Ascending aorta (tissue), 2 donors: ENCODE results near the gene THAP7. TPM values are rescaled to one million over a fixed set of nuclear protein-coding genes. Genes with fewer than 3 reads are reported as not detected.
"Not testable (repeated sequence)": the region's sequence is repeated elsewhere in the genome, so short reads cannot be mapped to it uniquely, and the experiment has no call there.

ENCODE experiments used
- DNase-seq, 2 donors: peaks; one replicate each; pipeline ENCODE4 v3.0.0-alpha.2; 2019; ENCODE audit warnings: low spot score in 2 of 2
- H3K27ac ChIP-seq, 2 donors: fragments of 200-600 bp; sonication (generic); one replicate each; pipeline ENCODE4 v1.5.1; 2016 to 2017; ENCODE audit warnings: mild to moderate bottlenecking in 1 of 2
- H3K27me3 ChIP-seq: fragments of 200-600 bp; sonication (generic); one replicate; pipeline ENCODE4 v1.5.1; 2017
- H3K36me3 ChIP-seq, 2 donors: fragments of 200-600 bp; sonication (generic); one replicate each; pipeline ENCODE4 v1.5.1; 2016
- H3K4me1 ChIP-seq, 2 donors: fragments of 200-600 bp; sonication (generic); one replicate each; pipeline ENCODE4 v1.5.1; 2016 to 2017; ENCODE audit warnings: mild to moderate bottlenecking in 1 of 2
- H3K4me3 ChIP-seq, 2 donors: fragments of 200-600 bp; sonication (generic); one replicate each; pipeline ENCODE4 v1.5.1; 2016 to 2017; ENCODE audit warnings: mild to moderate bottlenecking in 1 of 2
- H3K9me3 ChIP-seq, 2 donors: fragments of 200-600 bp; sonication (generic); one replicate each; pipeline ENCODE4 v1.5.1; 2016
- CTCF ChIP-seq, 3 experiments: fragments of 200-600 bp in 2 of 3; fragments of 450-650 bp in 1 of 3; sonication (generic) in 2 of 3; IDR thresholded peaks; one replicate each; pipeline ENCODE4 v1.5.1; 2016 to 2019; ENCODE audit warnings: antibody characterized with exemption in 3 of 3, mild to moderate bottlenecking in 1 of 3, moderate library complexity in 1 of 3
- intact Hi-C: fragments of 100-400 bp; cut with DNase I; formaldehyde crosslinking; loops from one replicate; pipeline ENCODE4 v1.15.1; 2023
- total RNA-seq: library from RNA; depleted of rRNA; stranded (reverse); fragments of >200 nt; gene quantifications from one replicate; pipeline ENCODE4 v1.1.0, GENCODE V29; 2016

THAP7 gene
- total RNA-seq, 1 donor from 2014 or later = 37.9 TPM

- no peaks in the 10 kb centered on the region for H3K9me3 ChIP-seq
- H3K27ac ChIP-seq = no peak overlapping the region
- no peak overlapping the region for H3K4me3 ChIP-seq
- no peaks in the 10 kb centered on the region for H3K27me3 ChIP-seq
- no peaks in the 10 kb centered on the region for H3K36me3 ChIP-seq
- H3K4me1 ChIP-seq = peaks cover 2 to 13% of the 10 kb centered on the region in 2 donors
- no peak for TF ChIP-seq CTCF (IDR thresholded peaks at IDR 0.05)
- intact Hi-C loops = no loop called here
- DNase-seq = no peak
These were observed 25.5 kb downstream of the THAP7 start for GRCh38 chr22:20976291-20976877.

GRCh38 chr22:20975541-20976290, 26.2 kb downstream of the THAP7 start:
- Histone ChIP-seq H3K27me3 (no peaks in the 10 kb centered on the region), H3K36me3 (no peaks in the 10 kb centered on the region), H3K4me3 (no peak overlapping the region), H3K27ac (no peak overlapping the region), H3K4me1 (peaks cover 2 to 7% of the 10 kb centered on the region in 2 donors), H3K9me3 (no peaks in the 10 kb centered on the region)
- DNase-seq = no peak
- intact Hi-C loops = no loop called here
- no peak for TF ChIP-seq CTCF (IDR thresholded peaks at IDR 0.05)

GRCh38 chr22:20974336-20974955, 27.5 kb downstream of the THAP7 start:
- Histone ChIP-seq H3K9me3 (no peaks in the 10 kb centered on the region), H3K4me3 (no peak overlapping the region), H3K27me3 (no peaks in the 10 kb centered on the region), H3K4me1 (no peaks in the 10 kb centered on the region), H3K36me3 (no peaks in the 10 kb centered on the region), H3K27ac (no peak overlapping the region)
- DNase-seq = no peak
- no peak for TF ChIP-seq CTCF (IDR thresholded peaks at IDR 0.05)
- intact Hi-C loops = no loop called here

- intact Hi-C loops = no loop called here
- no peak overlapping the region for H3K4me3 ChIP-seq
- no peaks in the 10 kb centered on the region for H3K4me1 ChIP-seq
- no peaks in the 10 kb centered on the region for H3K27me3 ChIP-seq
- no peak for DNase-seq
- no peak overlapping the region for H3K27ac ChIP-seq
- no peaks in the 10 kb centered on the region for H3K9me3 ChIP-seq
- no peak for TF ChIP-seq CTCF (IDR thresholded peaks at IDR 0.05)
- H3K36me3 ChIP-seq = no peaks in the 10 kb centered on the region
These were observed 28.2 kb downstream of the THAP7 start for GRCh38 chr22:20973634-20974286.

GRCh38 chr22:20972933-20973577, 28.9 kb downstream of the THAP7 start:
- no peak for TF ChIP-seq CTCF (IDR thresholded peaks at IDR 0.05)
- H3K9me3 ChIP-seq = no peaks in the 10 kb centered on the region
- no peaks in the 10 kb centered on the region for H3K4me1 ChIP-seq
- no peaks in the 10 kb centered on the region for H3K36me3 ChIP-seq
- H3K4me3 ChIP-seq = no peak overlapping the region
- H3K27me3 ChIP-seq = no peaks in the 10 kb centered on the region
- no peak for DNase-seq
- H3K27ac ChIP-seq = no peak overlapping the region
- intact Hi-C loops = no loop called here

GRCh38 chr22:20972014-20972694, 29.8 kb downstream of the THAP7 start:
- H3K36me3 ChIP-seq, H3K27ac ChIP-seq, H3K27me3 ChIP-seq, H3K9me3 ChIP-seq, H3K4me3 ChIP-seq, DNase-seq, H3K4me1 ChIP-seq, intact Hi-C loops: not testable (repeated sequence)
